HG02870 (cell line): ENCODE results near the gene HID1.
A peak's percentile ranks its signal among the peaks of the same experiment; 100 is the strongest.
"Not testable (repeated sequence)": the region's sequence is repeated elsewhere in the genome, so short reads cannot be mapped to it uniquely, and the experiment has no call there.

Source experiments
- ATAC-seq: cut with Tn5 transposase; IDR thresholded peaks from one replicate; pipeline ENCODE4 v1.9.1; 2021; ENCODE audit warnings: mild to moderate bottlenecking, moderate library complexity; ENCODE audit not compliant: unreplicated experiment

The HID1 gene

GRCh38 chr17:74972107-74972972 lies at the start of gene HID1:
TSS of gene HID1 (minus strand) at chr17:74972759. CDS start at chr17:74972656, 103 bp downstream.
- ATAC-seq = no peak

- ATAC-seq = no peak
Measured at GRCh38 chr17:75020331-75021110, 48.0 kb upstream of the HID1 start.

GRCh38 chr17:75019710-75020109 lies 47.2 kb upstream of the HID1 start:
- no peak for ATAC-seq

- ATAC-seq = no peak
Measured at GRCh38 chr17:75019146-75019545, 46.6 kb upstream of the HID1 start.

DNA sequence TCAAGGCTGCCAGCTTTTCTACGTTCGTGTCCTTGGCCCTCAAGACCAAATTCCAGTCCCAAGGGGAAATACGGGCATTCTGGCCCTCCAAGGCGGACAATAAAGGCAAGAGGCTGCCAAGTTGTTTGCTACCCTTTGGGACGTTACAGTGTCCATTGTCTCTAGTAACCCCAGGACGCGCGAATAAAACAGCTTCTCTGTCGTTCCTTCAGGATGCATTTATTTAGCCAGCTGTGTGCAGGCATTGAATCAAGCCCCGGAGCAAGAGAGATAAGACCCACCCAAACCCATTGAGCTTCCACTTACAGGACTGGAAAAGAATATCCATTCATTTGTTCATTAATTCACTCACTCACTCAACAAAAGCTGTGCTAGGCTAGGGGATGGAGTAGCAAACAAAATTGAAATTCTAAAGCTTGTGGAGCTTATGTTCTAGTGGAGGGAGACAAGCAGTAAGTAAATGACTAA lies 40.6 kb upstream of the HID1 start:
- no peak for ATAC-seq

DNA sequence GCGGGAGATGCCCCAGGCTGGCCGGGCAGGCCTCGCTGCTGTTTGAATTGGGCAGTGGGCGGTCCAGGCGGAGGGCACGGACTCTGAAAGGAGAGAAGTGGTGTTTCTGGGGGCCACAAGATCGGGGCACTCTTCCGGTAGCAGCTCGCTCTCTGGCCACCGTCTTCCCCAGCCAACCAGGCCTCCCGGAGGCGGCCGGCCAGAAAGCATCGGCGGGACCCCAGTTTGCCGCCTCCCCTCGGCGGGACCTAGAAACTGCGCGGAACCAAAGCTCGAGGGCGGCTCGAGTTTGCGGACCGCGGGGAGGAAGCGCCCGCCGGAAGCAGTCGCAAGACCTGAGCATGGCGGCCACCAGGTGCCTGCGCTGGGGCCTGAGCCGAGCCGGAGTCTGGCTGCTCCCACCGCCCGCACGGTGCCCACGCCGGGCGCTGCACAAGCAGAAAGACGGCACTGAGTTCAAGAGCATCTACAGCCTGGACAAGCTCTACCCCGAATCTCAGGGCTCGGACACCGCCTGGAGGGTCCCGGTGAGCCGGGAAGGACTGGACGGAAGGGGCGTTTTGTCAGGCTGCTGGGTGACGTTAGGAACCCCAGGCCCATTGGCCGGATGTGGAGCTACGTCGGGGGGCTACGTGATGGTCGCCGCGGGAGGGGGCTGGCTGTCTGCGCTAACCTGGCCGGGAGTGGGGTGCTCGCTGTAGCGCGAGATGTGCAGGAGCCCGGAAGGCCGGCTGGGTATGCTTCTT lies 40.0 kb upstream of the HID1 start, which contains the start of gene MRPL58:
Gene MRPL58, plus strand, starts transcription at position 325 of the 746 bp plus-strand sequence. Its CDS starts 17 bp downstream, at position 342.
- ATAC-seq = peak; percentile 73

GRCh38 chr17:75012096-75012345 lies 39.5 kb upstream of the HID1 start:
- ATAC-seq = no peak

- no peak for ATAC-seq
Measured at GRCh38 chr17:75011401-75012095, 39.0 kb upstream of the HID1 start.

DNA sequence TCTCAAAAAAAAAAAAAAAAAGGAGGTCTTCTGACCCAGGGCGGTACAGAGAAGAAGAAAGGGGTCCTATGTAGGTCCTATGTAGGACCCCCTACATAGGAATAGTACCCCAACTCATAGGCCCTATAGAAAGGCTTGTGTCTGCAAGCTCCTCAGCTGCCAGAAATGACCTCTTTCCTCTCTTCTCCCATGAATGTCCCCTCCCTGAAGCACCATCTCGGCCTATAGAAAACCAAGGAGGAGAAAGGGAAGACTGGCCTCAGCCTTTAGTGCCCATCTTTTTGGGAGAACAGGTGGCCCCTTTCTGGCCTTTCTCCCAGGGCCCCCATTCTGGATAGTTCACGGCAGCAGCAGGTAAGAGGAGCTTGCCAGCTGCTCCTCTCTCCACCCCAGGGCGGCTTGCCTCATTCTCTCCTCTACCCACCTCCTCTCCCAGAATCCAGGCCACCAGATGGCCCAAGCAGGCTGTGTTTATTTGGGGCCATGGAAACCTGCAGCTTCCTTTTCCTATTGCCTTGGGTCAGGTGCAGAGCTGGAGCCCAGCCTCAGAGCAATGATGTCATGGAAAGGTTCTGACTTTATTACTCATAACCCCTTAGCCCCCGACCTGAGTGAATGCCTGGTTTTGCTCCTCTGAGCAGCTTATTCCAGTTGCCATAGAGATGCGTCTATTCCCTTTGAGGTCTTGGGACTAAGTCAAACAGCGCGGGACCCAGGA lies 38.3 kb upstream of the HID1 start:
- ATAC-seq = no peak

DNA sequence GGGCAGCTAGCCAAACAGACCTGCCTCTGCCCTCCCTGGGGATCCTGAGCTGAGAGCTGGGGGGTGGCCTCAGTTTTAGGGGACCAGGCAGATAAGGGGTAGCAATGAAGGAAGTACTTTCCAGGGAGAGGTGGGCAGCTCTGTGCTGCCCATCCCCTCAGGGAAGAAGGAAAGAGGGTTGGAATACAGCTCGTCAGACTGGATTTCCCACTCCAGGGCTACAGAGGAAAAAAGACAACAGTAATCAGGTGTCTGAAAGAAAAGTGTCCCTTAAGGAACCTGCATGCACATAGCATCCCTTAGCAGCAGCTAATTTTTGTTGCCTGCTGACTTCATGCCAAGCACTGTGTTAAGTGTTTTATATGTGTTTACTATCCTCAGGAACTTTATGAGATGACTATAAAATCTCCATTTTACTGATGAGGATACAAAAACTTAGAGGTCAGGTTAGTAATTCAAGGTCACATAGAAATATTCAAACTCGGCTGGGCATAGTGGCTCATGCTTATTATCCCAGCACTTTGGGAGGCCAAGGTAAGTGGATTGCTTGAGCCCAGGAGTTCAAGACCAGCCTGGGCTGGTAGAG lies 36.7 kb upstream of the HID1 start:
- no peak for ATAC-seq

GRCh38 chr17:75008373-75008772 lies 35.8 kb upstream of the HID1 start:
- no peak for ATAC-seq

- ATAC-seq = no peak
Measured at GRCh38 chr17:75006653-75007052, 34.1 kb upstream of the HID1 start.

DNA sequence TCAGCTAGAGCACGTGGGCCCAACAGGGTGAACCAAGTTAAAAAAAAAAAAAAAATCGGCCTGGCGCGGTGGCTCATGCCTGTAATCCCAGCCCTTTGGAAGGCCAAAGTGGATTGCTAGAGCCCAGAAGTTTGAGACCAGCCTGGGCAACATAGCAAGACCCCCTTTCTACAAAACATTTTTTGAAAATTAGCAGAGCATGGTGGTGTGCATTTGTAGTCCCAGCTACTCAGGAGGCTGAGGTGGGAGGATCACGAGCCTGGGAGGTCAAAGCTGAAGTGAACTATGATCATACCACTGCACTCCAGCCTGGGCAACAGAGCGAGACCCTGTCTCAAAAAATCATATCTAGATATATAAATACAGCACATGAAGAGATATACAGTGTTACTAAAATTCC lies 33.5 kb upstream of the HID1 start:
- ATAC-seq = not testable (repeated sequence)

GRCh38 chr17:75005291-75005690 lies 32.7 kb upstream of the HID1 start:
- ATAC-seq = no peak

- ATAC-seq = no peak
Measured at GRCh38 chr17:75004371-75004770, 31.8 kb upstream of the HID1 start.

DNA sequence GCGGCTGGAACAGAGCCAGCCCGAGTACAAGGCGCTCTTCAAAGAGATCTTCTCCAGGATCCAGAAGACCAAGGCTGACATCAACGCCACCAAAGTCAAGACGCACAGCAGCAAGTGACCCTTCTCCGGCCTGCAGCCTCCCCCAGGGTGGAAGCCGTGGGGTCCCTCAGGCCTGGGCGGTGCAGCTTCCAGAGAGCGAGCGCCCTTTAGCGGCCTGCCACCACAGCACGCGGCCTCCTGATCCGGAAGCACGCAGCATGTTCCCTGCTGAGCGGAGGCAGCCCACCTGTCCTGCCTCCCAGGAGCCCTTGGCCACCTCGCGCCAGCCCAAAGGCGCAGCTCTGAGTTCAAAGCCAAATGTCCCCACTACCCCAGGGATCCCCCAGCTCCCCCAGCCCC lies 31.4 kb upstream of the HID1 start:
- no peak for ATAC-seq

GRCh38 chr17:75003070-75003956 lies 30.8 kb upstream of the HID1 start:
- ATAC-seq = no peak

DNA sequence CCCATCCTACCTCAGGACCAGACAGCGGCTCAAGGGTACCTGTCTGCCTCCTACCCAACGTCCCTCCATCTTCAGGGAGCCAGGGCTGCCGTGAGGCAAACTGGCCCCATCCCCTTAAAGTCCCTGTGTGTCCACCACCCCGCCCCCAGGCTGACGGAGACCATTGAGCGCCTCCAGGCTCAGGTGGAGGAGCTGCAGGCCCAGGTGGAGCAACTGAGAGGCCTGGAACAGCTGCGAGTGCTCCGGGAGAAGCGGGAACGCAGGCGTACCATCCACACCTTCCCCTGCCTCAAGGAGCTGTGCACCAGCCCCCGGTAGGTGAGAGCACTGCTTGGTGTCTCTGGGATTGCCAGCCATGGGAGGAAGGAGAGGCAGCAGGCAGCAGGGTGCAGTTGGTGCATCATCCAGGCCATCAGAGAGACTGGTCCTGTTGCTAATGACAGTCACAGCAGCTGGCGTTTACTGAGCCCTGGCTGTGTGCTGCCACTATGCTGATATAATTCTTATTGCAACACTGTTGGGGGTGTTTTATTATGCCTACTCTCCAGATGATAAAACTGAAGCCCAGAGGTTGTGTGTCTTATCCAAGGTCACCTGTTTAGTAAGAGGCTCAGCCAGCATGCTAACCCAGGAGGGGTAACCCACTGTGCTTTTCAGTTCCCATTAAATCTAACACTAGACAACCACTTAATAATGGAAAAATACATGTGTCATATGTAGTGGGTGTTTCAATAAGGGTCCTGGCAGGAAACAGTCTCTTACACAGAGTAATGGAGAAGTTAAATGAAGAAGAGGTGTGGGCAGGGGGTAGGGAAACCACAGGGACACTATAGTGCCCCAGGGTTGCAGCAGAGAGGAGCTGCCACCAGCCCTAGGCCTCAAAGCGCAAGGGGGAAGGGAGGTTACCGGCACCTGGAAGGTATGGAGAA lies 29.6 kb upstream of the HID1 start:
- no peak for ATAC-seq
